PFSK-1 (cell line): ENCODE measurements around the gene ADAP1.

Experiments
- POLR2AphosphoS5 ChIP-seq: IDR thresholded peaks from 2 replicates; pipeline ENCODE4 v1.6.1; 2012; ENCODE audit warnings: low read depth, mild to moderate bottlenecking, control low read depth, low read length, moderate library complexity
- SIN3A ChIP-seq: IDR thresholded peaks from 2 replicates; pipeline ENCODE4 v1.6.1; 2012; ENCODE audit warnings: mild to moderate bottlenecking, low read length, moderate library complexity, borderline replicate concordance; ENCODE audit not compliant: insufficient read depth
- TAF1 ChIP-seq: IDR thresholded peaks from 2 replicates; pipeline ENCODE4 v1.6.1; 2012; ENCODE audit warnings: low read length, control low read depth, borderline replicate concordance; ENCODE audit not compliant: insufficient read depth

DNA sequence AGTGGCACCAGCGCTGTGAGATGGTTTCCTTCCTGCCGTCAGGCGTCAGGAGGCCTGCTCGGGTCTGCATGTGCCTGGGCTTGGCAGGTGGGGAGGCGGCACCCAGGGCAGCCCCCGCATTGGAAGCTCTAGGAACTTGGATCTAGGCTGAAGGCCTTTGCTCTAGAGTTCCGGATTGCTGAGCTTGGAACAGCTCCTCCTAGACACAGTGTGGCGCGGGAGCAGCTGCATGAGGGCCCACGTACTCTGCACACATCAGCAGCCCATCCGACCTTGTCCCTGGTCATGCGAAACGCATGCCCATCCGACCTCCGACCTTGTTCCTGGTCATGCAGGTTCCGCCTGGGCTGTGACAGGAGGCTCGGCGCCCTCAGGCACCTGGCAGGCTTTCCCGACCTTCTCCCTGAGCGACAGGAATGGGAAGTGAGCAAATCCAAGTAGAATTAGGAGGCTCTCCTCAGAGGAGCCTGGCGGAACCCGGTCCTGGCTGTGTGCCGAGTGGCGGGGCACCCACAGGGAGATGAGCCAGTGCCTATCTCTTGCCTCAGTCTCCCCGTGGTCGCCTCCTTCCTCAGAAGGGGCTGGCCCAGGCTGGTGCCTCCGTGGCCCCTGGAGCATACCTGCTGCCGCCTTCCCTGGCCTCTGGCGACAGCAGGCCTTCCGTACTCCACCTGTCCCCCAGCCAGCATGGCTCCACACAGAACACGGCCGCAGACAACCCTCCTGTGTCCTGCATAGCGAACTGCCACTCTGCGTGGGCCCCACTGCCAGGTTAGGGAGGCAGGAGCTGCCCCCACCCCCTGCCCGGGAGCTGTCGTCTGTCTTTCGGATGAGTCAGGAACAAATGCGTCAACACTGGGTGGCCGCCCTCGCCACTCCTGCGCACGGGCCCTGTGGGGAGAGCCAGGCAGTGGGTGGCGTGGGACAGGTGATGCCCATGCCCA, 66.1 kb downstream of the ADAP1 start:
- TF ChIP-seq SIN3A (no peak), TAF1 (no peak), POLR2AphosphoS5 (no peak)
